B cell (primary cell): ENCODE data around the gene SLC2A14. TPM values are rescaled to one million over a fixed set of nuclear protein-coding genes. Genes with fewer than 3 reads are reported as not detected.
"Not testable (repeated sequence)": the region's sequence is repeated elsewhere in the genome, so short reads cannot be mapped to it uniquely, and the experiment has no call there.

Experiments used
- ATAC-seq: fragments of 200-7000 bp; cut with Tn5 transposase; one replicate; pipeline ENCODE4 v1.10.0; 2021; ENCODE audit warnings: low read depth, mild to moderate bottlenecking, moderate number of reproducible peaks, moderate library complexity
- CTCF ChIA-PET: fragments of 350-600 bp; sonication (Branson Sonifier 250); formaldehyde crosslinking; loops from one replicate; lab custom pipeline; 2021; ENCODE audit warnings: antibody characterized with exemption, inconsistent platforms; lab: Charles Lee
- POLR2A ChIA-PET: fragments of 350-600 bp; sonication (Branson Sonifier 250); formaldehyde crosslinking; loops from one replicate; lab custom pipeline; 2021; ENCODE audit warnings: antibody characterized with exemption; lab: Charles Lee
- DNase-seq: peaks from one replicate; pipeline ENCODE4 v3.0.0; 2013
- H2AFZ ChIP-seq: 2 replicates; pipeline ENCODE4 v1.6.1; 2012; ENCODE audit warnings: mild to moderate bottlenecking, low read depth, low read length; ENCODE audit not compliant: insufficient read depth, poor library complexity, severe bottlenecking
- H3K27ac ChIP-seq, 2 donors: 1 replicate in 1 of 2; 2 replicates in 1 of 2; pipeline ENCODE4 v1.5.1; 2012 to 2013; ENCODE audit warnings: low read length in 2 of 2, mild to moderate bottlenecking in 2 of 2, moderate library complexity in 1 of 2
- H3K27me3 ChIP-seq, 4 experiments: fragments of 200-600 bp in 1 of 4; sonication (generic) in 1 of 4; replicated peaks in 1 of 4; 1 replicate in 2 of 4; 2 replicates in 2 of 4; pipeline versions ENCODE4 v1.6.1 to v1.7.0; 2013 to 2016; ENCODE audit warnings: low read length in 3 of 4, mild to moderate bottlenecking in 2 of 4, mixed read lengths in 1 of 4, moderate library complexity in 1 of 4; ENCODE audit not compliant: insufficient read depth in 4 of 4, control insufficient read depth in 3 of 4; ENCODE audit errors: control extremely low read depth in 1 of 4
- H3K36me3 ChIP-seq, 2 experiments: replicated peaks in 1 of 2; 1 replicate in 1 of 2; 2 replicates in 1 of 2; pipeline versions ENCODE4 v1.6.1 to v1.7.1; 2013; ENCODE audit warnings: low read length in 1 of 2; ENCODE audit not compliant: insufficient read depth in 2 of 2, control insufficient read depth in 1 of 2; ENCODE audit errors: control extremely low read depth in 1 of 2, extremely low read depth in 1 of 2
- H3K4me1 ChIP-seq, 2 donors: fragments of 200-600 bp in 1 of 2; sonication (generic) in 1 of 2; 1 replicate in 1 of 2; 2 replicates in 1 of 2; pipeline versions ENCODE4 v1.5.1 to v1.6.1; 2013 to 2017; ENCODE audit warnings: low read length in 2 of 2; ENCODE audit not compliant: control insufficient read depth in 2 of 2, insufficient read depth in 2 of 2
- H3K4me2 ChIP-seq: replicated peaks from 2 replicates; pipeline ENCODE3; 2012; ENCODE audit warnings: mild to moderate bottlenecking, low read depth, low read length; ENCODE audit not compliant: poor library complexity, severe bottlenecking
- H3K4me3 ChIP-seq, 5 experiments: fragments of 200-600 bp in 1 of 5; sonication (generic) in 1 of 5; 1 replicate in 3 of 5; 2 replicates in 2 of 5; pipeline versions ENCODE4 v1.5.1 to v1.7.0; 2011 to 2016; ENCODE audit warnings: low read length in 4 of 5, mild to moderate bottlenecking in 4 of 5, low read depth in 2 of 5, control low read depth in 1 of 5, moderate library complexity in 1 of 5; ENCODE audit not compliant: insufficient read depth in 1 of 5; ENCODE audit errors: control extremely low read depth in 1 of 5, extremely low read depth in 1 of 5
- H3K79me2 ChIP-seq: fragments of 200-600 bp; sonication (generic); one replicate; pipeline ENCODE4 v1.6.0; 2016; ENCODE audit warnings: low read length; ENCODE audit not compliant: control insufficient read depth, insufficient read depth
- H3K9ac ChIP-seq: fragments of 200-600 bp; sonication (generic); 2 replicates; pipeline ENCODE4 v1.6.1; 2017; ENCODE audit warnings: mild to moderate bottlenecking, low read length, moderate library complexity
- H3K9me3 ChIP-seq, 3 donors: one replicate each; pipeline versions ENCODE4 v1.6.1 to v1.7.1; 2013; ENCODE audit warnings: low read length in 2 of 3; ENCODE audit not compliant: control insufficient read depth in 2 of 3, insufficient read depth in 1 of 3; ENCODE audit errors: control extremely low read depth in 1 of 3
- H4K20me1 ChIP-seq: 2 replicates; pipeline ENCODE4 v1.6.0; 2012; ENCODE audit warnings: mild to moderate bottlenecking, low read length; ENCODE audit not compliant: insufficient read depth, control insufficient read depth, poor library complexity, severe bottlenecking
- H3K27ac Mint-ChIP-seq: one replicate; pipeline ENCODE4 v1.8.0; 2021; ENCODE audit warnings: mixed read lengths
- H3K27me3 Mint-ChIP-seq: one replicate; pipeline ENCODE4 v1.8.0; 2021; ENCODE audit warnings: mixed read lengths
- H3K4me1 Mint-ChIP-seq: one replicate; pipeline ENCODE4 v1.8.0; 2021; ENCODE audit warnings: mixed read lengths
- H3K4me3 Mint-ChIP-seq: one replicate; pipeline ENCODE4 v1.8.0; 2021; ENCODE audit warnings: mixed read lengths
- H3K9me3 Mint-ChIP-seq: one replicate; pipeline ENCODE4 v1.8.0; 2022; ENCODE audit warnings: mixed read lengths; ENCODE audit not compliant: insufficient read depth
- CTCF ChIP-seq: fragments of 200-600 bp; IDR thresholded peaks from one replicate; pipeline ENCODE4 v1.8.0; 2022; ENCODE audit warnings: antibody characterized with exemption, mild to moderate bottlenecking
- EZH2 ChIP-seq: IDR thresholded peaks from 2 replicates; pipeline ENCODE4 v1.6.1; 2012; ENCODE audit warnings: borderline replicate concordance, low read depth, mild to moderate bottlenecking, moderate library complexity, low read length; ENCODE audit not compliant: insufficient read depth, poor library complexity, severe bottlenecking
- WGBS: methylation state at CpG from one replicate; pipeline ENCODE4 v1.1.5; 2013; ENCODE audit warnings: missing lambda C conversion rate; ENCODE audit not compliant: insufficient coverage; 5-methylcytosine and 5-hydroxymethylcytosine counted together
- intact Hi-C: fragments of 100-400 bp; cut with micrococcal nuclease; formaldehyde crosslinking; loops from one replicate; pipeline ENCODE4 v1.10.0; 2022
- polyA plus RNA-seq: library from polyadenylated mRNA; depleted of rRNA; stranded (reverse); fragments of >200 nt; gene quantifications from 2 replicates; pipeline ENCODE4 v1.2.3, GENCODE V29; 2012
- total RNA-seq, 2 donors: library from RNA; stranded (reverse); fragments of 120-200 nt in 1 of 2; gene quantifications; 1 replicate in 1 of 2; 2 replicates in 1 of 2; pipeline versions ENCODE4 v1.2.3 to v1.2.4, GENCODE V29; 2013 to 2022

The SLC2A14 gene
- total and polyA plus RNA-seq, 2 donors (not counting 1 experiment from before 2014, with no cell fraction given), result 2.5 to 4.7 TPM

- Mint-ChIP-seq H3K27ac (no peak overlapping the region), H3K4me3 (no peak overlapping the region), H3K4me1 (peaks cover 3% of the 10 kb centered on the region), H3K9me3 (no peaks in the 10 kb centered on the region), H3K27me3 (peaks cover 7% of the 10 kb centered on the region)
- no peaks in the 10 kb centered on the region for H3K9me3 ChIP-seq
- no peaks in the 10 kb centered on the region for H3K79me2 ChIP-seq
- CTCF ChIA-PET, result interaction anchor here (1.0 to 1.3 kb wide), 2 partner anchors 159 to 211 kb away, joined by 4 to 5 read pairs; no protein-coding TSS in a partner anchor
- H2AFZ ChIP-seq, result no peak overlapping the region
- H4K20me1 ChIP-seq, result no peaks in the 10 kb centered on the region
- POLR2A ChIA-PET, result no interaction called here
- no peaks in the 10 kb centered on the region for H3K36me3 ChIP-seq
- H3K9ac ChIP-seq, result no peak overlapping the region
- TF ChIP-seq EZH2 (no peak), CTCF (no peak)
- DNase-seq (no peak), ATAC-seq (no peak)
- 100% methylated on average over 3 of the region's 4 CpGs for WGBS
- no peaks in the 10 kb centered on the region for H3K4me1 ChIP-seq
- no peak overlapping the region for H3K4me2 ChIP-seq
- intact Hi-C loops, result no loop called here
- no peak overlapping the region for H3K27ac ChIP-seq
- no peaks in the 10 kb centered on the region for H3K27me3 ChIP-seq
- no peak overlapping the region for H3K4me3 ChIP-seq
Observed at GRCh38 chr12:7833831-7834230, 38.9 kb downstream of the SLC2A14 start.

GRCh38 chr12:7833201-7833600 lies 39.5 kb downstream of the SLC2A14 start:
- POLR2A ChIA-PET, H3K4me3 ChIP-seq, H3K9me3 Mint-ChIP-seq, H3K27me3 Mint-ChIP-seq, DNase-seq, intact Hi-C loops, H3K27ac Mint-ChIP-seq, H3K79me2 ChIP-seq, H3K4me3 Mint-ChIP-seq, H3K36me3 ChIP-seq, H3K9me3 ChIP-seq, ATAC-seq, H2AFZ ChIP-seq, H3K9ac ChIP-seq, H3K27ac ChIP-seq, H4K20me1 ChIP-seq, H3K4me2 ChIP-seq, H3K4me1 Mint-ChIP-seq, H3K4me1 ChIP-seq, H3K27me3 ChIP-seq: not testable (repeated sequence)
- 83% methylated on average over 4 of the region's 6 CpGs for WGBS
- CTCF ChIA-PET, result interaction anchor here (0.6 to 1.2 kb wide), 3 partner anchors 28 to 640 kb away, joined by 3 to 5 read pairs (median 5); no protein-coding TSS in a partner anchor
